Adrenal gland (tissue), 12 donors: ENCODE measurements around the gene FOXQ1. TPM values are rescaled to one million over a fixed set of nuclear protein-coding genes. Genes with fewer than 3 reads are reported as not detected.

ENCODE experiments used
- DNase-seq, 7 donors: peaks; one replicate each; pipeline ENCODE4 v3.0.0-alpha.2; 2019 to 2020
- H3K27ac ChIP-seq, 5 donors: fragments of 200-600 bp; sonication (generic) in 4 of 5; 1 replicate in 3 of 5; 2 replicates in 2 of 5; pipeline versions ENCODE4 v1.5.1 to v1.8.0; 2016 to 2020; ENCODE audit warnings: mild to moderate bottlenecking in 1 of 5
- H3K27me3 ChIP-seq: fragments of 200-600 bp; 2 replicates; pipeline ENCODE4 v1.8.0; 2021
- H3K36me3 ChIP-seq, 2 donors: fragments of 200-600 bp; replicated peaks in 1 of 2; 1 replicate in 1 of 2; 2 replicates in 1 of 2; pipeline versions ENCODE4 v1.5.1 to v1.8.0; 2018 to 2022
- H3K4me1 ChIP-seq, 2 donors: fragments of 200-600 bp; replicated peaks in 1 of 2; 1 replicate in 1 of 2; 2 replicates in 1 of 2; pipeline versions ENCODE4 v1.5.1 to v1.8.0; 2018 to 2021
- H3K4me3 ChIP-seq, 4 donors: fragments of 200-600 bp; sonication (generic) in 3 of 4; one replicate each; pipeline ENCODE4 v1.5.1; 2016 to 2018
- H3K9me3 ChIP-seq, 3 donors: fragments of 200-600 bp; sonication (generic) in 1 of 3; replicated peaks in 1 of 3; 1 replicate in 2 of 3; 2 replicates in 1 of 3; pipeline versions ENCODE4 v1.5.1 to v1.8.0; 2016 to 2021
- POLR2A ChIP-seq, 2 donors: fragments of 450-650 bp; IDR thresholded peaks; one replicate each; pipeline ENCODE4 v1.6.1; 2017; ENCODE audit warnings: antibody characterized with exemption in 2 of 2, mild to moderate bottlenecking in 2 of 2, moderate library complexity in 1 of 2
- WGBS, 4 donors: extraction: QIAGEN DNeasy Blood & Tissue Kit in 2 of 4; methylation state at CpG; one replicate each; pipeline versions ENCODE4 v1.1.5 to v1.1.7; 2013 to 2017; 5-methylcytosine and 5-hydroxymethylcytosine counted together
- intact Hi-C, 2 donors: fragments of 100-400 bp; cut with DNase I; formaldehyde crosslinking; loops; one replicate each; pipeline versions ENCODE4 v1.14.1 to v1.15.0; 2022 to 2023
- polyA plus RNA-seq, 3 donors: library from polyadenylated mRNA; stranded (reverse); fragments of 200-250 nt in 2 of 3; fragments of 350-450 nt in 1 of 3; fragmentation: Illumina TruSeq in 1 of 3; extraction: RNeasy Lipid Tissue Mini Kit (QIAGEN cat#74804) in 1 of 3; gene quantifications; one replicate each; pipeline ENCODE4 v1.2.3, GENCODE V29; 2013 to 2014
- total RNA-seq, 9 donors: library from RNA; depleted of rRNA in 4 of 9; stranded (reverse); fragments of >200 nt in 4 of 9; fragments of 120-200 nt in 1 of 9; fragmentation: NEBNext Ultra II Directional in 1 of 9; extraction: Animal tissue kit (Norgen Biotek cat#: 25700) in 1 of 9; gene quantifications; one replicate each; pipeline versions ENCODE4 v1.1.0 to v1.2.4, GENCODE V29; 2013 to 2023
- TF ChIP-seq, protein P1 (sequence below), 6 experiments: fragments of 450-650 bp in 4 of 6; fragments of 200-600 bp in 2 of 6; sonication (generic) in 1 of 6; IDR thresholded peaks; 1 replicate in 5 of 6; 2 replicates in 1 of 6; pipeline versions ENCODE4 v1.5.1 to v1.8.0; 2016 to 2021; ENCODE audit warnings: antibody characterized with exemption in 6 of 6, mild to moderate bottlenecking in 2 of 6, moderate library complexity in 1 of 6
- donor health status: healthy with polysubstance abuse.
- donor health status: Bipolar disorder and iron deficiency.
- donor health status: DM: yes; HTN: yes; CAD: no.
- donor health status: DM: no; HTN: no; CAD: no.
- donor health status: DM: no; HTN: no; CAD: no.
- donor health status: DM: yes; HTN: yes; CAD: no.

The FOXQ1 gene
- total and polyA plus RNA-seq, 12 donors = 0.05 to 0.24 (median 0.11) TPM; not detected in 9

DNA sequence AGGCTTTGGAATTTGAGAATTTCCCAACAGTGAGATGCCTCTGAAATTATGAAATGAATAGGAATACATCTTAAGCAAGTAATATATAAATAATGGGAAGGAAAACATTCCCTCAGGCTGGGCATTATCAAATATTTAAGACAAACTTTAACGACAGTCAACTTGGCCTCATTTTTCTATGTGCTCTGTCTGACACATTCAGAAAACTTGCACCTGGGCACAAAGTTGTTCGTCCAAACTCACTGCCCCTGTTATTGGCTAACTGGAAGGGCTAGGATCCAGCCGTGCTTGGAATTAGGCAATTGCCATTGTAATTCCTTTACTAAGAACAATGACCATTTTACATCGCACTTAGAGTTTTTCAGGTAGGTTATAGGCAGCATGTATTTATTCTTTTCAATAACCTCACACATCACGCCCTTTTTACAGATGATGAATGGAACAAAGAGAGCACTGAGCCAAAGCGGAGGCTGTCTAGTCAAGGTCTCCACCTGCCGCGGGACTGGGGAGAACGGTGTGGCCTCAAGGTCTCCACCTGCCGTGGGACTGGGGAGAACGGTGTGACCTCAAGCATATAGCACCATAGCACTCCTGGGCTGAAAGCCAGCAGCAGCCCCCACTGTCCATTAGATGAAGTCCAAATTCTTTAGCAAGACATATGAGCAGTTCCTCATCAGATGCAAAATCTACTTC, 40.7 kb upstream of the FOXQ1 start:
- H3K4me3 ChIP-seq = no peak overlapping the region
- H3K4me1 ChIP-seq = no peaks in the 10 kb centered on the region
- TF ChIP-seq, protein P1, sequence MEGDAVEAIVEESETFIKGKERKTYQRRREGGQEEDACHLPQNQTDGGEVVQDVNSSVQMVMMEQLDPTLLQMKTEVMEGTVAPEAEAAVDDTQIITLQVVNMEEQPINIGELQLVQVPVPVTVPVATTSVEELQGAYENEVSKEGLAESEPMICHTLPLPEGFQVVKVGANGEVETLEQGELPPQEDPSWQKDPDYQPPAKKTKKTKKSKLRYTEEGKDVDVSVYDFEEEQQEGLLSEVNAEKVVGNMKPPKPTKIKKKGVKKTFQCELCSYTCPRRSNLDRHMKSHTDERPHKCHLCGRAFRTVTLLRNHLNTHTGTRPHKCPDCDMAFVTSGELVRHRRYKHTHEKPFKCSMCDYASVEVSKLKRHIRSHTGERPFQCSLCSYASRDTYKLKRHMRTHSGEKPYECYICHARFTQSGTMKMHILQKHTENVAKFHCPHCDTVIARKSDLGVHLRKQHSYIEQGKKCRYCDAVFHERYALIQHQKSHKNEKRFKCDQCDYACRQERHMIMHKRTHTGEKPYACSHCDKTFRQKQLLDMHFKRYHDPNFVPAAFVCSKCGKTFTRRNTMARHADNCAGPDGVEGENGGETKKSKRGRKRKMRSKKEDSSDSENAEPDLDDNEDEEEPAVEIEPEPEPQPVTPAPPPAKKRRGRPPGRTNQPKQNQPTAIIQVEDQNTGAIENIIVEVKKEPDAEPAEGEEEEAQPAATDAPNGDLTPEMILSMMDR (IDR thresholded peaks at IDR 0.05) = no peak
- no peak for TF ChIP-seq POLR2A (IDR thresholded peaks at IDR 0.05)
- DNase-seq = no peak
- no peak overlapping the region for H3K27ac ChIP-seq
- intact Hi-C loops = no loop called here
- 83 to 84% (median 84%) methylated on average over 11 of the region's 11 CpGs for WGBS, 4 donors
- no peaks in the 10 kb centered on the region for H3K36me3 ChIP-seq
- no peaks in the 10 kb centered on the region for H3K9me3 ChIP-seq
- H3K27me3 ChIP-seq = no peaks in the 10 kb centered on the region

- Histone ChIP-seq H3K9me3 (no peaks in the 10 kb centered on the region), H3K4me3 (no peak overlapping the region), H3K36me3 (no peaks in the 10 kb centered on the region), H3K4me1 (no peaks in the 10 kb centered on the region), H3K27me3 (no peaks in the 10 kb centered on the region), H3K27ac (no peak overlapping the region)
- intact Hi-C loops = no loop called here
- 49 to 72% (median 58%) methylated on average over 5 of the region's 5 CpGs for WGBS, 4 donors
- no peak for TF ChIP-seq POLR2A (IDR thresholded peaks at IDR 0.05)
- TF ChIP-seq, protein P1 (IDR thresholded peaks at IDR 0.05) = no peak
- no peak for DNase-seq
Observed at GRCh38 chr6:1278061-1278720, 33.7 kb upstream of the FOXQ1 start.

- intact Hi-C loops = no loop called here
- no peaks in the 10 kb centered on the region for H3K27me3 ChIP-seq
- no peak for DNase-seq
- no peaks in the 10 kb centered on the region for H3K36me3 ChIP-seq
- no peaks in the 10 kb centered on the region for H3K9me3 ChIP-seq
- no peak overlapping the region for H3K4me3 ChIP-seq
- TF ChIP-seq, protein P1 (IDR thresholded peaks at IDR 0.05) = no peak
- no peak for TF ChIP-seq POLR2A (IDR thresholded peaks at IDR 0.05)
- 70 to 90% (median 86%) methylated on average over 4 of the region's 4 CpGs for WGBS, 4 donors
- no peaks in the 10 kb centered on the region for H3K4me1 ChIP-seq
- no peak overlapping the region for H3K27ac ChIP-seq
Observed at GRCh38 chr6:1279065-1279464, 32.8 kb upstream of the FOXQ1 start.

DNA sequence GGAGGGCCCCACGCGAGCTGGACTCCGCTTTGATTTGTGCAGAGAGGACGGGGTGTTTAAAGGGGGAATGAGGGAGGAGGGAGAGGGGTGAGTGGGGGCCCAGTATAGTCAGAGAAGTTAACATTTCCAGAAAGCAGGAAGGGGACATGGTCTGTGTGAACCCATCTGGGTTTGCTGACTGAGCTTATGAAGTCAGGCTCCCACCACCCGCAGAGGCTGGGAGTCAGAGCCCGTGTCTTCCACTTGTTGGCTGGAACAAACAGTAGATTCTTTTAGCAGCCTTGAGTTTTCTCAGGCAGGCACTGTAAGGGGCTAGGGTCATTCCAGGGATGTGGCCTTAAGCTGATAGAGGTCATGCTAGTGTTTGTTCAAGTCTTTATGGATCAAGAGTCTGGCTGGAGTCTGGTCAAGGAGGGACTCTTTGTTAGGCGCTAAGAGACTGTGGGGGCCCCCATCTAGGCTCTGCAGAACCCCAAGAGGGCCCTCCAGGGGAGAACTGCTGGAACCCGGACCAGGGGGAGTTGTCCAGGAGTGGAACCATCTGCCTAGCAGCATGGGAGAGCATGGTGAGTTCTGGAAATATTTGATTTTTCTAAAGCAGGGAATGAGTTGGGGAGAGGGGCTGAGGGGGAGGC, 31.1 kb upstream of the FOXQ1 start:
- intact Hi-C loops = no loop called here
- no peaks in the 10 kb centered on the region for H3K9me3 ChIP-seq
- H3K4me1 ChIP-seq = no peaks in the 10 kb centered on the region
- no peaks in the 10 kb centered on the region for H3K36me3 ChIP-seq
- whole genome bisulfite sequencing, 4 donors = 65 to 81% (median 72%) methylated on average over 8 of the region's 8 CpGs
- H3K27ac ChIP-seq = no peak overlapping the region
- DNase-seq = no peak
- H3K27me3 ChIP-seq = no peaks in the 10 kb centered on the region
- H3K4me3 ChIP-seq = no peak overlapping the region
- TF ChIP-seq POLR2A (IDR thresholded peaks at IDR 0.05) = no peak
- TF ChIP-seq, protein P1 (IDR thresholded peaks at IDR 0.05) = no peak
